SU-DHL-6 (cell line): Measurements from ENCODE around the gene RENBP.

ENCODE experiments used
- EZH2phosphoT487 ChIP-seq: fragments of 200-600 bp; sonication (generic), shearing (Covaris generic); conservative IDR thresholded peaks from 2 replicates; pipeline ENCODE4 v1.6.1; 2018; ENCODE audit warnings: mild to moderate bottlenecking, antibody characterized with exemption, low read length, moderate library complexity, mixed read lengths
- TF ChIP-seq, protein P1 (sequence below): fragments of 200-600 bp; sonication (generic); IDR thresholded peaks from one replicate; pipeline ENCODE4 v1.5.1; 2017; ENCODE audit warnings: antibody characterized with exemption, mild to moderate bottlenecking, low read length, moderate library complexity; ENCODE audit not compliant: insufficient read depth, poor library complexity, severe bottlenecking

DNA sequence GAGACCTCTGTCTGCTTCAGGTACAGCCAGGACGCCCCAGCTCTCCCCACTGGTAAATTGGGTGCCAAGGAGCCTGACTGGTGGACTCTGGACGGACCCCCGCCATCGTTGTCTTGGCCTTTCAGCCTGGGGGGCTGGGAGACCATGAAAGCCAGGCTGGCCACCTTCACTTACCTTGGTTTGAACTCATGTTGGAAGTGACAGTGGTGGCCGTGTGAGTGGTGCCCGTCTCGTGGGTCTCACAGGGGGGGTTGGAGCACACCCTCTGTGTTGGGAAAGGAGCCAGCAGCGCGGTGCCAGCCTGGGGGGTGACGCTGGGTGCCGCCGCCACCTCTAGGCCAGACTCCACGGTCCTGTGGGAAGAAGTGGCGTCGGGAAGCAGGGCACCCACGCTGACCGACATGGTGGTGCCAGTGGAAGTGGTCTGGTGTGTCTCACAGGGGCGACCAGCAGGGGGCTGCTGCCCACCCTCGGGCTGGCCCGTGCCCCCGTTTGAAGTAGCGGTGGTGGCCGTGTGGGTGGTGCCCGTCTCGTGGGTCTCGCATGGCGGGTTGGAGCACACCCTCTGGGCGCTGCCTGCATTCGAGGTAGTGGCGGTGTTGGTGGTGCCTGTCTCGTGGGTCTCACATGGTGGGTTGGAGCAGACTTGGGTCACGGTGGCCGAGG, 9.6 kb upstream of the RENBP start:
- TF ChIP-seq, protein P1, sequence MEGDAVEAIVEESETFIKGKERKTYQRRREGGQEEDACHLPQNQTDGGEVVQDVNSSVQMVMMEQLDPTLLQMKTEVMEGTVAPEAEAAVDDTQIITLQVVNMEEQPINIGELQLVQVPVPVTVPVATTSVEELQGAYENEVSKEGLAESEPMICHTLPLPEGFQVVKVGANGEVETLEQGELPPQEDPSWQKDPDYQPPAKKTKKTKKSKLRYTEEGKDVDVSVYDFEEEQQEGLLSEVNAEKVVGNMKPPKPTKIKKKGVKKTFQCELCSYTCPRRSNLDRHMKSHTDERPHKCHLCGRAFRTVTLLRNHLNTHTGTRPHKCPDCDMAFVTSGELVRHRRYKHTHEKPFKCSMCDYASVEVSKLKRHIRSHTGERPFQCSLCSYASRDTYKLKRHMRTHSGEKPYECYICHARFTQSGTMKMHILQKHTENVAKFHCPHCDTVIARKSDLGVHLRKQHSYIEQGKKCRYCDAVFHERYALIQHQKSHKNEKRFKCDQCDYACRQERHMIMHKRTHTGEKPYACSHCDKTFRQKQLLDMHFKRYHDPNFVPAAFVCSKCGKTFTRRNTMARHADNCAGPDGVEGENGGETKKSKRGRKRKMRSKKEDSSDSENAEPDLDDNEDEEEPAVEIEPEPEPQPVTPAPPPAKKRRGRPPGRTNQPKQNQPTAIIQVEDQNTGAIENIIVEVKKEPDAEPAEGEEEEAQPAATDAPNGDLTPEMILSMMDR = no peak
- no peak for TF ChIP-seq EZH2phosphoT487
